ENCODE measurements around the gene OR10H2.

The OR10H2 gene

DNA sequence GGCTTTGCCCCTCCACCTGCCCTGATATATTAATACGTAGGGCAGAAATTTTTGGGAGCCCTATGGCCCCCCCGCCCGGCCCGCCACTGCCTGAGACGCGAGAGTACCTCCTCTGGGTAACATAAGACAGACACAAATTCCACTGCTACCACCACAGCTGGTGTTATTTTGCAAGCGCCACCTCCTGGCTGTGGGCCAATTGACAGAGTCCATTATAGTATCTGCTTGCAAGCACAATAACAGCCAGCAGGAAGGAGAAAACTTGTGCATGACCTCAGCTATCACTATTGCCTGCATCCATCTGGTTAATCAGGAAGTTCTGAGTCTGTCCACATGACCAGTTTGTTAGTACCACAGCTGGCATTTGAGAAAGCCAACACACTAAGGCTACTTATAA, 25.3 kb upstream of the OR10H2 start:
- Histone ChIP-seq H3K36me3 (replicated peaks; ENCODE audit: low read depth, low read length) (no peaks in the 10 kb centered on the region), H3K4me1 (ENCODE audit: low read length) (no peaks in the 10 kb centered on the region), H3K4me2 (ENCODE audit: low read length) (no peak overlapping the region), H3K9ac (ENCODE audit: low read length) (no peak overlapping the region), H3K4me3 (ENCODE audit: low read length) (no peak overlapping the region), H4K20me1 (ENCODE audit: insufficient read depth, low read length) (no peaks in the 10 kb centered on the region), H3K9me3 (ENCODE audit: insufficient read depth, low read length) (no peaks in the 10 kb centered on the region), H3K27ac (ENCODE audit: low read length) (no peak overlapping the region), H2AFZ (ENCODE audit: low read depth, low read length) (no peak overlapping the region), H3K27me3 (ENCODE audit: low read depth, low read length) (peaks cover 9% of the 10 kb centered on the region; the same call in 1 of the 2 replicates), H3K79me2 (ENCODE audit: low read length) (no peaks in the 10 kb centered on the region)
- TF ChIP-seq, protein P1, sequence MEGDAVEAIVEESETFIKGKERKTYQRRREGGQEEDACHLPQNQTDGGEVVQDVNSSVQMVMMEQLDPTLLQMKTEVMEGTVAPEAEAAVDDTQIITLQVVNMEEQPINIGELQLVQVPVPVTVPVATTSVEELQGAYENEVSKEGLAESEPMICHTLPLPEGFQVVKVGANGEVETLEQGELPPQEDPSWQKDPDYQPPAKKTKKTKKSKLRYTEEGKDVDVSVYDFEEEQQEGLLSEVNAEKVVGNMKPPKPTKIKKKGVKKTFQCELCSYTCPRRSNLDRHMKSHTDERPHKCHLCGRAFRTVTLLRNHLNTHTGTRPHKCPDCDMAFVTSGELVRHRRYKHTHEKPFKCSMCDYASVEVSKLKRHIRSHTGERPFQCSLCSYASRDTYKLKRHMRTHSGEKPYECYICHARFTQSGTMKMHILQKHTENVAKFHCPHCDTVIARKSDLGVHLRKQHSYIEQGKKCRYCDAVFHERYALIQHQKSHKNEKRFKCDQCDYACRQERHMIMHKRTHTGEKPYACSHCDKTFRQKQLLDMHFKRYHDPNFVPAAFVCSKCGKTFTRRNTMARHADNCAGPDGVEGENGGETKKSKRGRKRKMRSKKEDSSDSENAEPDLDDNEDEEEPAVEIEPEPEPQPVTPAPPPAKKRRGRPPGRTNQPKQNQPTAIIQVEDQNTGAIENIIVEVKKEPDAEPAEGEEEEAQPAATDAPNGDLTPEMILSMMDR (IDR thresholded peaks at IDR 0.05; ENCODE audit: low read depth, low read length), result peak; percentile 6; the same call in 1 of the 2 replicates
- no peak for TF ChIP-seq EZH2phosphoT487 (IDR thresholded peaks at IDR 0.05; ENCODE audit: low read depth)

DNA sequence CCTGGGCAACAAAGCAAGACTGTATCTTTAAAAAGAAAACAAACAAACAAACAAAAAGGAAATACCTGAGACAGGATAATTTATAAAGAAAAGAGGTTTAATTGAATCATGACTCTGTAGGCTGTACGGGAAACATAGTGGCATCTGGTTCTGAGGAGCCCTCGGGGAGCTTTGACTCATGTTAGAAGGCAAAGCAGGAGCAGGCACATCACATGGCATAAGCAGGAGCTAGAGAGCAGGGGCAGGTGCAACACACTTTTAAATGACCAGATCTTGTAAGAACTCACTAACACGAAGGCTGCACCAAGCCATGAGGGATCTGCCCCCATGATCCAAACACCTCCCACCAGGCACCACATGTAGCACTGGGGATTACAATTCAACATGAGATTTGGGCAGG, 13.2 kb upstream of the OR10H2 start:
- Histone ChIP-seq H3K27ac (ENCODE audit: low read length) (no peak overlapping the region), H3K4me2 (ENCODE audit: low read length) (no peak overlapping the region), H3K9me3 (ENCODE audit: insufficient read depth, low read length) (no peaks in the 10 kb centered on the region), H3K36me3 (replicated peaks; ENCODE audit: low read depth, low read length) (no peaks in the 10 kb centered on the region), H3K4me1 (ENCODE audit: low read length) (no peaks in the 10 kb centered on the region), H3K79me2 (ENCODE audit: low read length) (no peaks in the 10 kb centered on the region), H2AFZ (ENCODE audit: low read depth, low read length) (no peak overlapping the region), H3K4me3 (ENCODE audit: low read length) (no peak overlapping the region), H4K20me1 (ENCODE audit: insufficient read depth, low read length) (peaks cover 3% of the 10 kb centered on the region; the same call in 1 of the 2 replicates), H3K9ac (ENCODE audit: low read length) (no peak overlapping the region), H3K27me3 (ENCODE audit: low read depth, low read length) (peaks cover 8% of the 10 kb centered on the region; the same call in 1 of the 2 replicates)
- TF ChIP-seq EZH2phosphoT487 (IDR thresholded peaks at IDR 0.05; ENCODE audit: low read depth), result no peak
- TF ChIP-seq, protein P1 (IDR thresholded peaks at IDR 0.05; ENCODE audit: low read depth, low read length), result no peak

DNA sequence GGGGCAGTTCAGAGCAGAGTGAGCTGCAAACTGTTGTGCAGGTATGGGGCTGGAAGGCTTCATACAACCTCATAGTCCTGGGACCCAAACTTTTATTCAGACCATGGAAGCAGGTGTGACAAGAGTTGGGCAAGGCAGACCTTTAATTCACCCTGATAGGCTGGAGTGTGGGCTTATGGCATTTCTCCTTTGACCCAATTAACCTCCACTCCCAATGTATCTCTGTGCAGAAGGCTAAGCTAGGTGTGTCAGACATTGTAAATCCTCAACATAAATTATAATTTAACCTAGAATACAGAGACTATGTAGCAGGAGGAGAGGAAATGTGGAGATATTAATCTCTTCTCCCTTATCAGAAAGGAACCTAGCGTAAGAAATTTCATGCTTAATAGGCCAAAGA, 12.2 kb upstream of the OR10H2 start:
- TF ChIP-seq, protein P1 (IDR thresholded peaks at IDR 0.05; ENCODE audit: low read depth, low read length), result no peak
- TF ChIP-seq EZH2phosphoT487 (IDR thresholded peaks at IDR 0.05; ENCODE audit: low read depth), result no peak
- no peak overlapping the region for H3K4me2 ChIP-seq (ENCODE audit: low read length)

DNA sequence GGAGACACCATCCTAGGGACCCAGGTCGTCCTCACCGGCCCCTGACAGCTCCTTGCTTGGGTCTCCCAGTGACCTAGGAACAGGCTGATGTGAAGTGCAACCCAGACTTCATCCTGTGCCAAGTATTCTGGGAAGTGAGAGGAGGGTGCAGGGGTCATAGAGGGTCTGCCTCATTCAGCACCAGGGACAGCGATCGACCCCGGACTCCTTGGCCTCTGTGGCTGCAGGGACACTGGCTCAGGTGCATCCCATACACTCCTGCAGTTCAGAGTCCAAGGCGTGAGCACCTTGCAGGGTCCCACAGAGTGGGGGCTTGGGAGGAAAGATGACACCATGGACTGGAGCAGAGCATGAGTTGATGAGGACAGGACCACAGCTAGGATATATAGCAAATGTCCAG, 10.0 kb upstream of the OR10H2 start:
- no peaks in the 10 kb centered on the region for H3K9me3 ChIP-seq (ENCODE audit: insufficient read depth, low read length)
- H3K9ac ChIP-seq (ENCODE audit: low read length), result no peak overlapping the region
- TF ChIP-seq, protein P1 (IDR thresholded peaks at IDR 0.05; ENCODE audit: low read depth, low read length), result no peak
- H3K4me1 ChIP-seq (ENCODE audit: low read length), result no peaks in the 10 kb centered on the region
- peaks cover 11% of the 10 kb centered on the region; the same call in 1 of the 2 replicates for H3K27me3 ChIP-seq (ENCODE audit: low read depth, low read length)
- H3K4me2 ChIP-seq (ENCODE audit: low read length), result no peak overlapping the region
- H3K4me3 ChIP-seq (ENCODE audit: low read length), result no peak overlapping the region
- peaks cover 3% of the 10 kb centered on the region; the same call in 1 of the 2 replicates for H4K20me1 ChIP-seq (ENCODE audit: insufficient read depth, low read length)
- no peak overlapping the region for H3K27ac ChIP-seq (ENCODE audit: low read length)
- no peaks in the 10 kb centered on the region for H3K79me2 ChIP-seq (ENCODE audit: low read length)
- H2AFZ ChIP-seq (ENCODE audit: low read depth, low read length), result no peak overlapping the region
- no peaks in the 10 kb centered on the region for H3K36me3 ChIP-seq (replicated peaks; ENCODE audit: low read depth, low read length)

More for the DNA sequence above, 12.2 kb upstream of the OR10H2 start:
- Histone ChIP-seq H2AFZ (ENCODE audit: low read depth, low read length) (no peak overlapping the region), H4K20me1 (ENCODE audit: insufficient read depth, low read length) (peaks cover 3% of the 10 kb centered on the region; the same call in 1 of the 2 replicates), H3K9me3 (ENCODE audit: insufficient read depth, low read length) (no peaks in the 10 kb centered on the region), H3K27ac (ENCODE audit: low read length) (no peak overlapping the region), H3K79me2 (ENCODE audit: low read length) (no peaks in the 10 kb centered on the region), H3K4me3 (ENCODE audit: low read length) (no peak overlapping the region), H3K9ac (ENCODE audit: low read length) (no peak overlapping the region), H3K27me3 (ENCODE audit: low read depth, low read length) (peaks cover 8% of the 10 kb centered on the region; the same call in 1 of the 2 replicates), H3K36me3 (replicated peaks; ENCODE audit: low read depth, low read length) (no peaks in the 10 kb centered on the region), H3K4me1 (ENCODE audit: low read length) (no peaks in the 10 kb centered on the region)
